DOHH2 (cell line): ENCODE measurements around the gene RAB6C.

Experiments
- EZH2phosphoT487 ChIP-seq: fragments of 200-600 bp; sonication (generic); IDR thresholded peaks from 2 replicates; pipeline ENCODE4 v1.6.1; 2017; ENCODE audit warnings: borderline replicate concordance, mild to moderate bottlenecking, antibody characterized with exemption, low read length, moderate library complexity, mixed read lengths
- TF ChIP-seq, protein P1 (sequence below): fragments of 200-600 bp; sonication (generic); IDR thresholded peaks from one replicate; pipeline ENCODE4 v1.5.1; 2014; ENCODE audit warnings: antibody characterized with exemption, mild to moderate bottlenecking, low read depth, low read length; ENCODE audit not compliant: poor library complexity, severe bottlenecking

DNA sequence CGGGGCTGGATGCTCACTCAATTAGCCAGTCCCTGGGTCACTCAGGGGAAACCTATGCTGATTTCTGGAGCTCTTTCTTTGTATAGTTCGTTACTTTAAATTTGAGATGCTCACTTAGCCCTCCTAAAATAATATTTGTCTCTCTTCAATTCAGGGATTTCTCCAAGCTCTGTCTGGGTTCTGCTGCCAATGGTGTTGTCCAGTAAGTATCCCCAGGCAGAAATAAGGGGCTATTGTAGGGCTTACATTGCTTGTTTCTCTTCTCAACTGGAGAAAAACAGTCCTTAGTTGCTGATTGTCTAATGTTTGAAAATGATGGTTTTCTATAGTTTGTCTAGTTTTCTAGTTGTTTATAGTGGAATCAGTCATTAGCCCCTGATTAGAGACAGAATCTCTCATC lies 5.0 kb downstream of the RAB6C start:
- TF ChIP-seq, protein P1, sequence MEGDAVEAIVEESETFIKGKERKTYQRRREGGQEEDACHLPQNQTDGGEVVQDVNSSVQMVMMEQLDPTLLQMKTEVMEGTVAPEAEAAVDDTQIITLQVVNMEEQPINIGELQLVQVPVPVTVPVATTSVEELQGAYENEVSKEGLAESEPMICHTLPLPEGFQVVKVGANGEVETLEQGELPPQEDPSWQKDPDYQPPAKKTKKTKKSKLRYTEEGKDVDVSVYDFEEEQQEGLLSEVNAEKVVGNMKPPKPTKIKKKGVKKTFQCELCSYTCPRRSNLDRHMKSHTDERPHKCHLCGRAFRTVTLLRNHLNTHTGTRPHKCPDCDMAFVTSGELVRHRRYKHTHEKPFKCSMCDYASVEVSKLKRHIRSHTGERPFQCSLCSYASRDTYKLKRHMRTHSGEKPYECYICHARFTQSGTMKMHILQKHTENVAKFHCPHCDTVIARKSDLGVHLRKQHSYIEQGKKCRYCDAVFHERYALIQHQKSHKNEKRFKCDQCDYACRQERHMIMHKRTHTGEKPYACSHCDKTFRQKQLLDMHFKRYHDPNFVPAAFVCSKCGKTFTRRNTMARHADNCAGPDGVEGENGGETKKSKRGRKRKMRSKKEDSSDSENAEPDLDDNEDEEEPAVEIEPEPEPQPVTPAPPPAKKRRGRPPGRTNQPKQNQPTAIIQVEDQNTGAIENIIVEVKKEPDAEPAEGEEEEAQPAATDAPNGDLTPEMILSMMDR: no peak
- TF ChIP-seq EZH2phosphoT487: no peak
